WTC11 (cell line): ENCODE results near the gene OSTN.

Experiments
- ESRRA ChIP-seq: sonication (generic); formaldehyde crosslinking; IDR thresholded peaks from 2 replicates; pipeline ENCODE4 v1.8.1; 2022; ENCODE audit warnings: mild to moderate bottlenecking, missing genetic modification reagents, borderline replicate concordance
- TF ChIP-seq, protein P1 (sequence below): fragments of 200-600 bp; IDR thresholded peaks from 2 replicates; pipeline ENCODE4 v1.8.0; 2022; ENCODE audit warnings: antibody characterized with exemption
- TF ChIP-seq, protein P2 (sequence below): sonication (generic); formaldehyde crosslinking; IDR thresholded peaks from 2 replicates; pipeline ENCODE4 v1.8.1; 2022; ENCODE audit warnings: low read depth, missing genetic modification reagents, borderline replicate concordance
- TF ChIP-seq, protein P3 (sequence below): sonication (generic); formaldehyde crosslinking; IDR thresholded peaks from 2 replicates; pipeline ENCODE4 v1.8.1; 2023; ENCODE audit warnings: mild to moderate bottlenecking, missing genetic modification reagents, borderline replicate concordance

DNA sequence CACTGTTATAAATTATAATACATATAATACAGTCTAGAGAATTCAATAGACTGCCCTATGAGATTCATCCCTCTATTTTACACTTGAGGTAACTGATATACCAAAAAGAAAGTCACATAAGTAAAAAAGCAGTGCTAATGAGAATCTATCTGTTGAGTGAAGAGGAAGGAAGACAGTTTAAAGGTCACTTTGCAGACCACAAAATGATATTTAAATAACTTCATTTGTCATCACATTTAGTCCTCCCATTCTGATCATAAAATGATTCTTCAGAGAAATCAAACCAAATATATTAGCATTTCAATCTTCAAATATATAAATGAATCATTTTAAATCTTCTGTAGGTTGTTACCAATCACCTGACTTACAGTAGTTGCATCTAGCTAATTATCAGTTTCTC lies 69.7 kb downstream of the OSTN start:
- TF ChIP-seq ESRRA (CRISPR knock-in tag), result no peak
- TF ChIP-seq, protein P1, sequence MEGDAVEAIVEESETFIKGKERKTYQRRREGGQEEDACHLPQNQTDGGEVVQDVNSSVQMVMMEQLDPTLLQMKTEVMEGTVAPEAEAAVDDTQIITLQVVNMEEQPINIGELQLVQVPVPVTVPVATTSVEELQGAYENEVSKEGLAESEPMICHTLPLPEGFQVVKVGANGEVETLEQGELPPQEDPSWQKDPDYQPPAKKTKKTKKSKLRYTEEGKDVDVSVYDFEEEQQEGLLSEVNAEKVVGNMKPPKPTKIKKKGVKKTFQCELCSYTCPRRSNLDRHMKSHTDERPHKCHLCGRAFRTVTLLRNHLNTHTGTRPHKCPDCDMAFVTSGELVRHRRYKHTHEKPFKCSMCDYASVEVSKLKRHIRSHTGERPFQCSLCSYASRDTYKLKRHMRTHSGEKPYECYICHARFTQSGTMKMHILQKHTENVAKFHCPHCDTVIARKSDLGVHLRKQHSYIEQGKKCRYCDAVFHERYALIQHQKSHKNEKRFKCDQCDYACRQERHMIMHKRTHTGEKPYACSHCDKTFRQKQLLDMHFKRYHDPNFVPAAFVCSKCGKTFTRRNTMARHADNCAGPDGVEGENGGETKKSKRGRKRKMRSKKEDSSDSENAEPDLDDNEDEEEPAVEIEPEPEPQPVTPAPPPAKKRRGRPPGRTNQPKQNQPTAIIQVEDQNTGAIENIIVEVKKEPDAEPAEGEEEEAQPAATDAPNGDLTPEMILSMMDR, result no peak
- TF ChIP-seq, protein P2, sequence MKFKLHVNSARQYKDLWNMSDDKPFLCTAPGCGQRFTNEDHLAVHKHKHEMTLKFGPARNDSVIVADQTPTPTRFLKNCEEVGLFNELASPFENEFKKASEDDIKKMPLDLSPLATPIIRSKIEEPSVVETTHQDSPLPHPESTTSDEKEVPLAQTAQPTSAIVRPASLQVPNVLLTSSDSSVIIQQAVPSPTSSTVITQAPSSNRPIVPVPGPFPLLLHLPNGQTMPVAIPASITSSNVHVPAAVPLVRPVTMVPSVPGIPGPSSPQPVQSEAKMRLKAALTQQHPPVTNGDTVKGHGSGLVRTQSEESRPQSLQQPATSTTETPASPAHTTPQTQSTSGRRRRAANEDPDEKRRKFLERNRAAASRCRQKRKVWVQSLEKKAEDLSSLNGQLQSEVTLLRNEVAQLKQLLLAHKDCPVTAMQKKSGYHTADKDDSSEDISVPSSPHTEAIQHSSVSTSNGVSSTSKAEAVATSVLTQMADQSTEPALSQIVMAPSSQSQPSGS (CRISPR knock-in tag), result no peak
- TF ChIP-seq, protein P3, sequence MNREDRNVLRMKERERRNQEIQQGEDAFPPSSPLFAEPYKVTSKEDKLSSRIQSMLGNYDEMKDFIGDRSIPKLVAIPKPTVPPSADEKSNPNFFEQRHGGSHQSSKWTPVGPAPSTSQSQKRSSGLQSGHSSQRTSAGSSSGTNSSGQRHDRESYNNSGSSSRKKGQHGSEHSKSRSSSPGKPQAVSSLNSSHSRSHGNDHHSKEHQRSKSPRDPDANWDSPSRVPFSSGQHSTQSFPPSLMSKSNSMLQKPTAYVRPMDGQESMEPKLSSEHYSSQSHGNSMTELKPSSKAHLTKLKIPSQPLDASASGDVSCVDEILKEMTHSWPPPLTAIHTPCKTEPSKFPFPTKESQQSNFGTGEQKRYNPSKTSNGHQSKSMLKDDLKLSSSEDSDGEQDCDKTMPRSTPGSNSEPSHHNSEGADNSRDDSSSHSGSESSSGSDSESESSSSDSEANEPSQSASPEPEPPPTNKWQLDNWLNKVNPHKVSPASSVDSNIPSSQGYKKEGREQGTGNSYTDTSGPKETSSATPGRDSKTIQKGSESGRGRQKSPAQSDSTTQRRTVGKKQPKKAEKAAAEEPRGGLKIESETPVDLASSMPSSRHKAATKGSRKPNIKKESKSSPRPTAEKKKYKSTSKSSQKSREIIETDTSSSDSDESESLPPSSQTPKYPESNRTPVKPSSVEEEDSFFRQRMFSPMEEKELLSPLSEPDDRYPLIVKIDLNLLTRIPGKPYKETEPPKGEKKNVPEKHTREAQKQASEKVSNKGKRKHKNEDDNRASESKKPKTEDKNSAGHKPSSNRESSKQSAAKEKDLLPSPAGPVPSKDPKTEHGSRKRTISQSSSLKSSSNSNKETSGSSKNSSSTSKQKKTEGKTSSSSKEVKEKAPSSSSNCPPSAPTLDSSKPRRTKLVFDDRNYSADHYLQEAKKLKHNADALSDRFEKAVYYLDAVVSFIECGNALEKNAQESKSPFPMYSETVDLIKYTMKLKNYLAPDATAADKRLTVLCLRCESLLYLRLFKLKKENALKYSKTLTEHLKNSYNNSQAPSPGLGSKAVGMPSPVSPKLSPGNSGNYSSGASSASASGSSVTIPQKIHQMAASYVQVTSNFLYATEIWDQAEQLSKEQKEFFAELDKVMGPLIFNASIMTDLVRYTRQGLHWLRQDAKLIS (CRISPR knock-in tag), result no peak
